Keratinocyte (primary cell): ENCODE results near the gene GALNT14. TPM values are rescaled to one million over a fixed set of nuclear protein-coding genes. Genes with fewer than 3 reads are reported as not detected.

Experiments
- DNase-seq: peaks from one replicate; pipeline ENCODE4 v3.0.0-alpha.2; 2011; ENCODE audit warnings: low read depth, missing footprints, low spot score
- FAIRE-seq: peaks from 2 replicates; lab custom pipeline; 2011; peaks lifted over from hg19 to GRCh38; lab: Jason Lieb, UNC
- H2AFZ ChIP-seq: 2 replicates; pipeline ENCODE4 v1.6.0; 2012; ENCODE audit warnings: low read length, control low read depth, inconsistent platforms; ENCODE audit not compliant: control insufficient read depth
- H3K27ac ChIP-seq: 2 replicates; pipeline ENCODE4 v1.5.1; 2011; ENCODE audit warnings: low read length; ENCODE audit not compliant: control insufficient read depth, insufficient read depth
- H3K27me3 ChIP-seq: 3 replicates; pipeline ENCODE4 v1.6.0; 2011; ENCODE audit warnings: low read length; ENCODE audit not compliant: control insufficient read depth, insufficient read depth; ENCODE audit errors: extremely low read depth
- H3K36me3 ChIP-seq, 2 experiments: 2 replicates in 1 of 2; 3 replicates in 1 of 2; pipeline ENCODE4 v1.5.1; 2011; ENCODE audit warnings: low read length in 2 of 2, mild to moderate bottlenecking in 1 of 2; ENCODE audit not compliant: control insufficient read depth in 2 of 2, insufficient read depth in 2 of 2; ENCODE audit errors: extremely low read depth in 1 of 2
- H3K4me1 ChIP-seq: 3 replicates; pipeline ENCODE4 v1.5.1; 2011; ENCODE audit warnings: low read length; ENCODE audit not compliant: control insufficient read depth, insufficient read depth; ENCODE audit errors: extremely low read depth
- H3K4me2 ChIP-seq: 3 replicates; pipeline ENCODE4 v1.6.0; 2011; ENCODE audit warnings: low read depth, low read length; ENCODE audit not compliant: control insufficient read depth, insufficient read depth; ENCODE audit errors: extremely low read depth
- H3K4me3 ChIP-seq, 3 experiments: fragments of 200-600 bp in 1 of 3; sonication (generic) in 1 of 3; 2 replicates in 2 of 3; 3 replicates in 1 of 3; pipeline ENCODE4 v1.5.1; 2011 to 2016; ENCODE audit warnings: low read length in 3 of 3, mild to moderate bottlenecking in 3 of 3, control low read depth in 2 of 3, inconsistent platforms in 1 of 3, low read depth in 1 of 3, mixed read lengths in 1 of 3, mixed run types in 1 of 3, moderate library complexity in 1 of 3; ENCODE audit not compliant: control insufficient read depth in 2 of 3, insufficient read depth in 2 of 3; ENCODE audit errors: extremely low read depth in 1 of 3
- H3K79me2 ChIP-seq: 2 replicates; pipeline ENCODE4 v1.6.0; 2012; ENCODE audit warnings: low read length; ENCODE audit not compliant: control insufficient read depth, insufficient read depth
- H3K9ac ChIP-seq: 3 replicates; pipeline ENCODE4 v1.6.0; 2011; ENCODE audit warnings: low read length; ENCODE audit not compliant: control insufficient read depth, insufficient read depth; ENCODE audit errors: extremely low read depth
- H3K9me1 ChIP-seq: 3 replicates; pipeline ENCODE4 v1.6.0; 2011; ENCODE audit warnings: low read length; ENCODE audit not compliant: control insufficient read depth, insufficient read depth; ENCODE audit errors: extremely low read depth
- H3K9me3 ChIP-seq: 2 replicates; pipeline ENCODE4 v1.5.1; 2012; ENCODE audit warnings: low read depth, low read length; ENCODE audit not compliant: control insufficient read depth
- H4K20me1 ChIP-seq: 3 replicates; pipeline ENCODE4 v1.6.0; 2011; ENCODE audit warnings: low read length; ENCODE audit not compliant: control insufficient read depth, insufficient read depth; ENCODE audit errors: extremely low read depth
- CTCF ChIP-seq, 3 experiments: IDR thresholded peaks in 1 of 3; conservative IDR thresholded peaks in 1 of 3; optimal IDR thresholded peaks in 1 of 3; 2 replicates in 2 of 3; 3 replicates in 1 of 3; pipeline versions ENCODE3 to v1.5.1; 2011; ENCODE audit warnings: low read length in 3 of 3, mild to moderate bottlenecking in 3 of 3, moderate library complexity in 2 of 3, control low read depth in 1 of 3, inconsistent platforms in 1 of 3; ENCODE audit not compliant: insufficient read depth in 2 of 3; ENCODE audit errors: extremely low read depth in 1 of 3
- EZH2 ChIP-seq: IDR thresholded peaks from one replicate; pipeline ENCODE4 v1.6.1; 2012; ENCODE audit warnings: inconsistent platforms, mild to moderate bottlenecking, low read length, moderate library complexity
- dilution Hi-C: fragments of 300-500 bp; cut with MboI; formaldehyde crosslinking; loops from one replicate; pipeline ENCODE4 v1.7.0; 2020; ENCODE audit warnings: low sequenced_read_pairs; ENCODE audit not compliant: extremely low pct_ligation_motif_present
- polyA plus RNA-seq, 5 experiments: library from polyadenylated mRNA; depleted of rRNA in 3 of 5; stranded (reverse) in 3 of 5; stranded (forward) in 1 of 5; unstranded in 1 of 5; fragments of >200 nt; gene quantifications; 1 replicate in 1 of 5; 2 replicates in 3 of 5; 3 replicates in 1 of 5; pipeline versions ENCODE4 v1.2.1 to v1.2.3, GENCODE V29; 2011 to 2012; ENCODE audit warnings: missing spikeins in 2 of 5, low read depth in 1 of 5, low replicate concordance in 1 of 5

The GALNT14 gene
- polyA plus RNA-seq, 1 donor (not counting 4 experiments of a cell fraction or from before 2014, with no cell fraction given), result 27.4 TPM

GRCh38 chr2:30987566-30987965 is 150.7 kb downstream of the GALNT14 start:
- dilution Hi-C loops, result no loop called here
- Histone ChIP-seq H3K27ac (no peak overlapping the region), H3K4me3 (no peak overlapping the region)

GRCh38 chr2:30986231-30986580 is 152.0 kb downstream of the GALNT14 start:
- H4K20me1 ChIP-seq, result no peaks in the 10 kb centered on the region

More at GRCh38 chr2:30987566-30987965, 150.7 kb downstream of the GALNT14 start:
- no peaks in the 10 kb centered on the region for H3K27me3 ChIP-seq
- H3K9me1 ChIP-seq, result no peaks in the 10 kb centered on the region
- H3K9me3 ChIP-seq, result no peaks in the 10 kb centered on the region
- H3K4me1 ChIP-seq, result no peaks in the 10 kb centered on the region
- no peak for FAIRE-seq
- no peak overlapping the region for H2AFZ ChIP-seq
- no peaks in the 10 kb centered on the region for H4K20me1 ChIP-seq
- no peak overlapping the region for H3K4me2 ChIP-seq
- no peak overlapping the region for H3K9ac ChIP-seq
- DNase-seq, result no peak
- no peak for TF ChIP-seq CTCF (optimal IDR thresholded peaks at IDR 0.05 in 1 of 3, IDR thresholded peaks at IDR 0.05 in 1 of 3, conservative IDR thresholded peaks at IDR 0.05 in 1 of 3; ENCODE audit: extremely low read depth in 1 of 3, insufficient read depth in 2 of 3, low read length in 3 of 3)
- no peak for TF ChIP-seq EZH2
- H3K36me3 ChIP-seq, result peaks cover 0 to 4% of the 10 kb centered on the region in 2 experiments
- no peaks in the 10 kb centered on the region for H3K79me2 ChIP-seq

More at GRCh38 chr2:30986231-30986580, 152.0 kb downstream of the GALNT14 start:
- Histone ChIP-seq H3K79me2 (no peaks in the 10 kb centered on the region), H2AFZ (no peak overlapping the region), H3K9ac (no peak overlapping the region), H3K36me3 (peaks cover 0 to 4% of the 10 kb centered on the region in 2 experiments), H3K9me1 (no peaks in the 10 kb centered on the region), H3K27me3 (no peaks in the 10 kb centered on the region), H3K4me2 (no peak overlapping the region), H3K4me3 (no peak overlapping the region), H3K27ac (no peak overlapping the region), H3K4me1 (no peaks in the 10 kb centered on the region), H3K9me3 (no peaks in the 10 kb centered on the region)
- no peak for TF ChIP-seq EZH2
- no peak for TF ChIP-seq CTCF (optimal IDR thresholded peaks at IDR 0.05 in 1 of 3, IDR thresholded peaks at IDR 0.05 in 1 of 3, conservative IDR thresholded peaks at IDR 0.05 in 1 of 3; ENCODE audit: extremely low read depth in 1 of 3, insufficient read depth in 2 of 3, low read length in 3 of 3)
- dilution Hi-C loops, result no loop called here
- DNase-seq (no peak), FAIRE-seq (no peak)
